OCI-LY7 (cell line): ENCODE results near the gene PNMA6E. TPM values are rescaled to one million over a fixed set of nuclear protein-coding genes. Genes with fewer than 3 reads are reported as not detected.

Experiments
- BruUV-seq: library from RNA; stranded (reverse); fragments of 400-500 nt; replicated peaks from 2 replicates; lab custom pipeline; 2021; lab: Mats Ljungman, UMichigan
- CTCF ChIA-PET: fragments of 300-600 bp; sonication (Branson Sonifier 250); formaldehyde crosslinking; loops from one replicate; lab custom pipeline; 2022; ENCODE audit warnings: antibody characterized with exemption; ENCODE audit not compliant: unreplicated experiment; lab: Charles Lee
- POLR2A ChIA-PET: fragments of 300-600 bp; sonication (Branson Sonifier 250); formaldehyde crosslinking; loops from one replicate; lab custom pipeline; 2022; ENCODE audit warnings: antibody characterized with exemption; lab: Charles Lee
- DNase-seq: peaks from one replicate; pipeline ENCODE4 v3.0.0-alpha.2; 2015; ENCODE audit warnings: low spot score
- H2AFZ ChIP-seq: fragments of 200-600 bp; sonication (generic), shearing (Covaris generic); 2 replicates; pipeline ENCODE4 v1.6.1; 2014; ENCODE audit warnings: mild to moderate bottlenecking, antibody characterized with exemption, low read length, moderate library complexity
- H3K27ac ChIP-seq: fragments of 200-600 bp; sonication (generic); 2 replicates; pipeline ENCODE4 v1.5.1; 2014; ENCODE audit warnings: mixed run types, low read depth, mild to moderate bottlenecking, moderate library complexity, low read length, inconsistent platforms; ENCODE audit not compliant: poor library complexity, severe bottlenecking
- H3K36me3 ChIP-seq: fragments of 200-600 bp; sonication (generic); 2 replicates; pipeline ENCODE4 v1.6.1; 2014; ENCODE audit warnings: mild to moderate bottlenecking, antibody characterized with exemption, low read length, moderate library complexity, mixed read lengths; ENCODE audit not compliant: insufficient read depth
- H3K4me1 ChIP-seq: fragments of 200-600 bp; sonication (generic); 2 replicates; pipeline ENCODE4 v1.5.1; 2014; ENCODE audit warnings: mild to moderate bottlenecking, low read length; ENCODE audit not compliant: insufficient read depth, poor library complexity, severe bottlenecking
- H3K4me2 ChIP-seq: fragments of 200-600 bp; sonication (generic); 2 replicates; pipeline ENCODE4 v1.6.1; 2014; ENCODE audit warnings: mild to moderate bottlenecking, low read length
- H3K4me3 ChIP-seq: fragments of 200-600 bp; sonication (generic); 2 replicates; pipeline ENCODE4 v1.5.1; 2014; ENCODE audit warnings: mild to moderate bottlenecking, low read depth, low read length; ENCODE audit not compliant: poor library complexity, severe bottlenecking
- H3K79me2 ChIP-seq: fragments of 200-600 bp; sonication (generic); 2 replicates; pipeline ENCODE4 v1.6.1; 2016; ENCODE audit warnings: low read depth, mild to moderate bottlenecking, low read length, moderate library complexity, mixed read lengths; ENCODE audit not compliant: insufficient read depth
- H3K9me2 ChIP-seq: fragments of 200-600 bp; sonication (generic); 2 replicates; pipeline ENCODE4 v1.6.1; 2016; ENCODE audit warnings: mild to moderate bottlenecking, low read length, mixed read lengths; ENCODE audit not compliant: insufficient read depth
- H3K9me3 ChIP-seq: fragments of 200-600 bp; sonication (generic); 2 replicates; pipeline ENCODE4 v1.6.1; 2014; ENCODE audit warnings: mild to moderate bottlenecking, mixed run types, low read length, mixed read lengths
- H4K20me1 ChIP-seq: fragments of 200-600 bp; sonication (generic); 2 replicates; pipeline ENCODE4 v1.6.1; 2014; ENCODE audit warnings: mild to moderate bottlenecking, antibody characterized with exemption, low read length, moderate library complexity, mixed read lengths; ENCODE audit not compliant: insufficient read depth
- CTCF ChIP-seq: fragments of 200-600 bp; sonication (generic); conservative IDR thresholded peaks from 2 replicates; pipeline ENCODE4 v1.5.1; 2014; ENCODE audit warnings: mild to moderate bottlenecking, antibody characterized with exemption, low read length, moderate library complexity, mixed read lengths
- EZH2phosphoT487 ChIP-seq: fragments of 200-600 bp; sonication (generic); IDR thresholded peaks from 2 replicates; pipeline ENCODE4 v1.6.1; 2018; ENCODE audit warnings: low read depth, borderline replicate concordance, mild to moderate bottlenecking, mixed run types, antibody characterized with exemption, low read length, moderate library complexity, mixed read lengths
- intact Hi-C: fragments of 100-400 bp; cut with micrococcal nuclease; formaldehyde crosslinking; loops from one replicate; pipeline ENCODE4 v1.10.0; 2022; ENCODE audit not compliant: unreplicated experiment
- total RNA-seq, 2 experiments: library from RNA; depleted of rRNA in 1 of 2; stranded (reverse); fragments of >200 nt in 1 of 2; shearing (Covaris generic) in 1 of 2; gene quantifications; 2 replicates each; pipeline ENCODE4 v1.2.3, GENCODE V29; 2014 to 2022

Gene PNMA6E
- total RNA-seq, 2 experiments from 2014 or later, result not detected

- H3K4me3 ChIP-seq, result no peak overlapping the region
- no peaks in the 10 kb centered on the region for H3K79me2 ChIP-seq
- BruUV-seq, result no TSS peak
- intact Hi-C loops, result no loop called here
- ChIA-PET CTCF (no interaction called here), POLR2A (no interaction called here)
- no peaks in the 10 kb centered on the region for H3K9me2 ChIP-seq
- TF ChIP-seq EZH2phosphoT487 (no peak), CTCF (no peak)
- H3K9me3 ChIP-seq, result no peaks in the 10 kb centered on the region
- no peaks in the 10 kb centered on the region for H3K36me3 ChIP-seq
- H3K4me2 ChIP-seq, result no peak overlapping the region
- H3K4me1 ChIP-seq, result peaks cover 3% of the 10 kb centered on the region
- no peaks in the 10 kb centered on the region for H4K20me1 ChIP-seq
- no peak for DNase-seq
- H2AFZ ChIP-seq, result no peak overlapping the region
- H3K27ac ChIP-seq, result no peak overlapping the region
These were observed 7.1 kb upstream of the PNMA6E start for GRCh38 chrX:153408221-153408721.

DNA sequence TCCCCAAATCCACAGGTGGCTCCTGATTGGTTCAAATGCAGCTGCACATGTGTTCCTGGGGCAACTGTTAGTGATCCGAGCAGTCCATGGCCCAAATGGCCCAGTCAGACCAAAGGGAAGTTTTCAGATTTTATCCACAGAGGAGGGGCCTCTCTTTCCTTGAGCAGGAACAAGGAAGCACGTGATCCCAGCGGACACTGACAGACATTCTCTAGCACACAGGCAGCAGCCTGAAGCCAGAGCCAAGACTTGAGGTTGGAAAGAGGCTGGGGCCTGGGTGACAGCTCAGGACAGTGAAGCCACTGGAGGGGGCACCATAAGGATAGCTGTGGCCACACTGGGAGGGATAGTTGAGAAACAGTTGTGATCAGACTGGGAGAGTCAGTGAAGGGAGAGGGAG lies 6.6 kb upstream of the PNMA6E start:
- TF ChIP-seq EZH2phosphoT487 (no peak), CTCF (no peak)
- Histone ChIP-seq H3K36me3 (no peaks in the 10 kb centered on the region), H3K4me1 (peaks cover 3% of the 10 kb centered on the region), H3K79me2 (no peaks in the 10 kb centered on the region), H3K9me3 (no peaks in the 10 kb centered on the region), H4K20me1 (no peaks in the 10 kb centered on the region), H2AFZ (no peak overlapping the region), H3K9me2 (no peaks in the 10 kb centered on the region), H3K4me2 (no peak overlapping the region), H3K4me3 (no peak overlapping the region), H3K27ac (no peak overlapping the region)
- ChIA-PET CTCF (no interaction called here), POLR2A (no interaction called here)
- intact Hi-C loops, result no loop called here
- no peak for DNase-seq
- no TSS peak for BruUV-seq

DNA sequence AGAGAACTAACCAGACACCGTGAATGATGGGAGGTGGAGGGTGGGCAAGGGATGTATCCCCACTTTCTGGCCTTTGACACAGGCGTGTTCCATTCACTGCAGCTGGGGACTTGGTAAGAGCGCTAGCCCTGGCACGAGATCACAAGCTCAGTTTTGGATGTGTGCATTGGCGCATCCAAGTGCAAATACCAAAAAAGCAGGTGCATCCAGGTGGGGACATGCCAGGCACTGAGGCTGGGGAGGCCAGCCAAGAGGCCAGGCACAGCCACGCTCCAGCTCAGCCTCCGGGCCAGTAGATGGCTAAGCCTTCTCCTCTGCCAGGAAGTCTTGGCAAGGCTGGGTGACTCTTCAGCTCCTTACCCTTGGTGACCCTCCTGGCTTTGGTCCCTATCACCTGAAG lies 5.8 kb upstream of the PNMA6E start:
- intact Hi-C loops, result no loop called here
- no peaks in the 10 kb centered on the region for H3K9me3 ChIP-seq
- no peaks in the 10 kb centered on the region for H3K9me2 ChIP-seq
- CTCF ChIA-PET, result interaction anchor here (0.5 kb wide), 2 partner anchors 13 to 231 kb away, joined by 3 to 4 read pairs; no protein-coding TSS in a partner anchor
- POLR2A ChIA-PET, result no interaction called here
- H3K4me3 ChIP-seq, result no peak overlapping the region
- BruUV-seq, result no TSS peak
- no peaks in the 10 kb centered on the region for H4K20me1 ChIP-seq
- TF ChIP-seq CTCF, result no peak
- TF ChIP-seq EZH2phosphoT487, result no peak
- no peak overlapping the region for H3K4me2 ChIP-seq
- no peak overlapping the region for H3K27ac ChIP-seq
- no peaks in the 10 kb centered on the region for H3K79me2 ChIP-seq
- no peak overlapping the region for H2AFZ ChIP-seq
- H3K4me1 ChIP-seq, result peaks cover under 1% of the 10 kb centered on the region
- no peaks in the 10 kb centered on the region for H3K36me3 ChIP-seq
- no peak for DNase-seq
